Caco-2 (cell line): Measurements from ENCODE around the gene SIRPB1. TPM values are rescaled to one million over a fixed set of nuclear protein-coding genes. Genes with fewer than 3 reads are reported as not detected.

Experiments
- Bru-seq: library from RNA; stranded (reverse); fragments of 400-500 nt; gene quantifications from one replicate; lab custom pipeline; 2021; lab: Mats Ljungman, UMichigan
- BruChase-seq, 2 experiments: library from RNA; stranded (reverse); fragments of 400-500 nt; gene quantifications; one replicate each; lab custom pipeline; 2021; lab: Mats Ljungman, UMichigan
- BruUV-seq: library from RNA; stranded (reverse); fragments of 400-500 nt; replicated peaks from 2 replicates; lab custom pipeline; 2021; lab: Mats Ljungman, UMichigan
- CTCF ChIA-PET: fragments of 300-600 bp; sonication (Branson Sonifier 250); formaldehyde crosslinking; loops from one replicate; lab custom pipeline; 2022; ENCODE audit warnings: antibody characterized with exemption; lab: Charles Lee
- POLR2A ChIA-PET: fragments of 300-600 bp; sonication (Branson Sonifier 250); formaldehyde crosslinking; loops from one replicate; lab custom pipeline; 2022; ENCODE audit warnings: antibody characterized with exemption; lab: Charles Lee
- DNase-seq, 2 experiments: peaks; one replicate each; pipeline versions ENCODE4 v3.0.0 to v3.0.0-alpha.2; 2020 to 2022
- H3K27me3 ChIP-seq: replicated peaks from 2 replicates; pipeline ENCODE4 v1.6.0; 2011; ENCODE audit warnings: low read length; ENCODE audit not compliant: control insufficient read depth, insufficient read depth
- H3K36me3 ChIP-seq: 2 replicates; pipeline ENCODE4 v1.5.1; 2011; ENCODE audit warnings: low read length; ENCODE audit not compliant: control insufficient read depth, insufficient read depth
- H3K4me1 ChIP-seq: fragments of 250-450 bp; sonication (Bioruptor Pico); 2 replicates; pipeline ENCODE4 v1.5.1; 2020; ENCODE audit warnings: mild to moderate bottlenecking
- H3K4me3 ChIP-seq: 2 replicates; pipeline ENCODE4 v1.5.1; 2011; ENCODE audit warnings: low read depth, mild to moderate bottlenecking, control low read depth, low read length
- H3K9me3 ChIP-seq: fragments of 250-450 bp; sonication (Bioruptor Pico); 2 replicates; pipeline ENCODE4 v1.5.1; 2020; ENCODE audit warnings: mild to moderate bottlenecking, moderate library complexity
- H3K27ac Mint-ChIP-seq: one replicate; pipeline ENCODE4 v1.8.0; 2022; ENCODE audit warnings: mixed read lengths; ENCODE audit not compliant: unreplicated experiment
- H3K27me3 Mint-ChIP-seq: one replicate; pipeline ENCODE4 v1.8.0; 2022; ENCODE audit warnings: mixed read lengths; ENCODE audit not compliant: insufficient read depth, unreplicated experiment
- H3K36me3 Mint-ChIP-seq: one replicate; pipeline ENCODE4 v1.8.0; 2022; ENCODE audit warnings: mild to moderate bottlenecking, mixed read lengths; ENCODE audit not compliant: insufficient read depth, unreplicated experiment
- H3K4me1 Mint-ChIP-seq: one replicate; pipeline ENCODE4 v1.8.0; 2022; ENCODE audit warnings: low read depth, mixed read lengths; ENCODE audit not compliant: unreplicated experiment
- H3K4me3 Mint-ChIP-seq: one replicate; pipeline ENCODE4 v1.8.0; 2022; ENCODE audit warnings: mild to moderate bottlenecking, moderate library complexity, mixed read lengths; ENCODE audit not compliant: unreplicated experiment
- H3K9me3 Mint-ChIP-seq: one replicate; pipeline ENCODE4 v1.8.0; 2022; ENCODE audit warnings: mixed read lengths; ENCODE audit not compliant: unreplicated experiment
- CTCF ChIP-seq, 2 experiments: fragments of 200-600 bp in 1 of 2; IDR thresholded peaks; 1 replicate in 1 of 2; 2 replicates in 1 of 2; pipeline versions ENCODE4 v1.5.1 to v1.8.0; 2011 to 2022; ENCODE audit warnings: antibody characterized with exemption in 1 of 2, control low read depth in 1 of 2, inconsistent platforms in 1 of 2, low read depth in 1 of 2, low read length in 1 of 2, mild to moderate bottlenecking in 1 of 2, moderate library complexity in 1 of 2; ENCODE audit not compliant: insufficient read depth in 1 of 2, severe bottlenecking in 1 of 2, unreplicated experiment in 1 of 2
- intact Hi-C: fragments of 100-400 bp; cut with micrococcal nuclease; formaldehyde crosslinking; loops from one replicate; pipeline ENCODE4 v1.10.0; 2022; ENCODE audit not compliant: unreplicated experiment
- long read RNA-seq: library from polyadenylated mRNA; stranded (forward); transcript quantifications from one replicate; pipeline ENCODE4 v2.0.0, GENCODE V29; 2022
- total RNA-seq: library from RNA; stranded (reverse); gene quantifications from 2 replicates; pipeline ENCODE4 v1.2.3, GENCODE V29; 2022

SIRPB1 gene
- total RNA-seq, result not detected in 2 replicates
- not detected for Bru-seq, nascent RNA
- not detected for BruChase-seq, experiment 1, labeled RNA remaining after a 2-hour chase
- BruChase-seq, experiment 2, labeled RNA remaining after a 6-hour chase, result not detected
- long read RNA-seq, result 0 reads

- no peak for TF ChIP-seq CTCF (IDR thresholded peaks at IDR 0.05; ENCODE audit: insufficient read depth in 1 of 2, low read depth in 1 of 2, low read length in 1 of 2, severe bottlenecking in 1 of 2, unreplicated experiment in 1 of 2)
- no peaks in the 10 kb centered on the region for H3K4me1 Mint-ChIP-seq
- H3K36me3 Mint-ChIP-seq, result no peaks in the 10 kb centered on the region
- no peaks in the 10 kb centered on the region for H3K9me3 Mint-ChIP-seq
- Histone ChIP-seq H3K4me1 (no peaks in the 10 kb centered on the region), H3K27me3 (no peaks in the 10 kb centered on the region), H3K9me3 (no peaks in the 10 kb centered on the region; the same call in 1 of the 2 replicates), H3K36me3 (no peaks in the 10 kb centered on the region), H3K4me3 (no peak within 1 kb of the TSS)
- CTCF ChIA-PET, result no interaction called here
- no peak within 1 kb of the TSS for H3K4me3 Mint-ChIP-seq
- BruUV-seq, result no TSS peak
- intact Hi-C loops, result no loop called here
- POLR2A ChIA-PET, result no interaction called here
- no peaks in the 10 kb centered on the region for H3K27me3 Mint-ChIP-seq
- no peak for DNase-seq
- H3K27ac Mint-ChIP-seq, result no peak within 1 kb of the TSS
These were observed at the start of gene SIRPB1 for GRCh38 chr20:1619861-1620444. TSS of gene SIRPB1 (minus strand) at chr20:1620009. CDS start at chr20:1619944, 65 bp downstream.

GRCh38 chr20:1669304-1669703, 49.5 kb upstream of the SIRPB1 start:
- H3K9me3 Mint-ChIP-seq, result no peaks in the 10 kb centered on the region
- H3K4me3 Mint-ChIP-seq, result no peak overlapping the region
- H3K36me3 Mint-ChIP-seq, result no peaks in the 10 kb centered on the region
- H3K9me3 ChIP-seq, result no peaks in the 10 kb centered on the region
- ChIA-PET CTCF (no interaction called here), POLR2A (no interaction called here)
- no peak for DNase-seq
- BruUV-seq, result no TSS peak
- H3K36me3 ChIP-seq, result no peaks in the 10 kb centered on the region
- TF ChIP-seq CTCF (IDR thresholded peaks at IDR 0.05; ENCODE audit: insufficient read depth in 1 of 2, low read depth in 1 of 2, low read length in 1 of 2, severe bottlenecking in 1 of 2, unreplicated experiment in 1 of 2), result no peak
- intact Hi-C loops, result no loop called here
- H3K4me3 ChIP-seq, result no peak overlapping the region
- no peaks in the 10 kb centered on the region for H3K4me1 ChIP-seq
- no peak overlapping the region for H3K27ac Mint-ChIP-seq
- peaks cover 7% of the 10 kb centered on the region for H3K27me3 Mint-ChIP-seq
- H3K4me1 Mint-ChIP-seq, result no peaks in the 10 kb centered on the region
- H3K27me3 ChIP-seq, result no peaks in the 10 kb centered on the region; the same call in 1 of the 2 replicates

- intact Hi-C loops, result no loop called here
- Histone ChIP-seq H3K36me3 (no peaks in the 10 kb centered on the region), H3K4me1 (no peaks in the 10 kb centered on the region), H3K4me3 (no peak overlapping the region), H3K27me3 (no peaks in the 10 kb centered on the region; the same call in 1 of the 2 replicates), H3K9me3 (no peaks in the 10 kb centered on the region)
- no peak for DNase-seq
- H3K9me3 Mint-ChIP-seq, result no peaks in the 10 kb centered on the region
- H3K4me3 Mint-ChIP-seq, result no peak overlapping the region
- ChIA-PET CTCF (no interaction called here), POLR2A (no interaction called here)
- no peak overlapping the region for H3K27ac Mint-ChIP-seq
- BruUV-seq, result no TSS peak
- no peaks in the 10 kb centered on the region for H3K36me3 Mint-ChIP-seq
- H3K27me3 Mint-ChIP-seq, result peaks cover 11% of the 10 kb centered on the region
- TF ChIP-seq CTCF (IDR thresholded peaks at IDR 0.05; ENCODE audit: insufficient read depth in 1 of 2, low read depth in 1 of 2, low read length in 1 of 2, severe bottlenecking in 1 of 2, unreplicated experiment in 1 of 2), result no peak
- no peaks in the 10 kb centered on the region for H3K4me1 Mint-ChIP-seq
These were observed 47.8 kb upstream of the SIRPB1 start for GRCh38 chr20:1667502-1668085.
